ENCODE data around the gene PTCH2. TPM values are rescaled to one million over a fixed set of nuclear protein-coding genes. Genes with fewer than 3 reads are reported as not detected.
A peak's percentile ranks its signal among the peaks of the same experiment; 100 is the strongest.

The PTCH2 gene
- total and polyA plus RNA-seq, 2 of the 13 experiments (the other 11 are each of a cell fraction or from before 2014, with no cell fraction given): 0.60 to 1.5 TPM

DNA sequence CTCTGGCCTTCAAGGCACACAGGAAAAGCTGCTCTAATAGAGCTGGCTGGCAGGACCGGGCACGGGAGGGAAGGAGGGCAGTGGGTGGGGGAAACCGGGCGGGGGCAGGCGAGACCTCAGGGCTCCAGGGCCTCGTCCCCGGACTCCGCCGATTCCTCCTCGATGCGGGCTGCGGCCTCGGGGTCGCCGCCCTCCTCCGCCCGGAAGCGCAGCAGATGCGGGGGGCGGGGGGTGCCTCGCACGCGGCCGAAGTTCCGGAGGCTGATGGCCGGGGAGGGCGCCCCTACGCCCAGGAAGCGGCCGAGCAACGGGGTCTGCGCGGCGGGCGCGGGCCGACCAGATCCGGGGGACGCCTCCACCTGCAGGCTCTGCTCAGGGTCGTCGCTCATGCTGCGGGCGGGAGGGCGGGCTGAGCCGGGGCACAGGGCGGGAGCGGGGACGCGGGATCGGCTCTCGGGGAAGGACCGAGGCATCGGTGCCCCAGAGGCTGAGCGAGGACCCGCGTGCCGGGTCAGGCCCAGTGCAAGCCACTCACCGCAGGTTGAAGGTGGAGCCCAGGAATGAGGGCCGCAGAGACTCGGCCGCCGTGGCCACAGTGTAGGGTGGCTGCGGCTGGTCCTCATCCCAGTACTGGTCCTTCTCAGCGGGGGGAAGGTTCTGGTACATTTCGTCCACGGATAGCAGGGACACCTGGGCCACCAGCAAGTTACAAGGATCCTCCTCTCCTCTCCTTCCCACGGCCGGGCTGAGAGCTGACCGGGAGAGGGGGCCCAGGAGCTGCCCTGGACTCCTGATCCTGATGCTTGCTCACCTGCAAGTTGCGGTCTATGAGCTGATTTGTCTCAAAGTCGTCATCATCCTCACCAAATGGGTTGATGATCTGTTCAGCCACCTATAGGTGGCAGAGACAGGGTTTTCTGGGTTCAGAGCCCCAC is 58.7 kb downstream of the PTCH2 start (continued):
- peak; percentile 2; the same call in 1 of the 2 replicates for TF ChIP-seq ZNF337 (CRISPR knock-in tag; IDR thresholded peaks at IDR 0.05; ENCODE audit: borderline replicate concordance, low read depth)
- no peak for TF ChIP-seq HNRNPUL1 (IDR thresholded peaks at IDR 0.05; ENCODE audit: low read depth, low read length)
- TF ChIP-seq ZNF543 (CRISPR knock-in tag; IDR thresholded peaks at IDR 0.05): no peak
- TF ChIP-seq AGO1 (IDR thresholded peaks at IDR 0.05; ENCODE audit: low read depth, low read length, poor library complexity, severe bottlenecking): no peak
- TF ChIP-seq, protein P1, sequence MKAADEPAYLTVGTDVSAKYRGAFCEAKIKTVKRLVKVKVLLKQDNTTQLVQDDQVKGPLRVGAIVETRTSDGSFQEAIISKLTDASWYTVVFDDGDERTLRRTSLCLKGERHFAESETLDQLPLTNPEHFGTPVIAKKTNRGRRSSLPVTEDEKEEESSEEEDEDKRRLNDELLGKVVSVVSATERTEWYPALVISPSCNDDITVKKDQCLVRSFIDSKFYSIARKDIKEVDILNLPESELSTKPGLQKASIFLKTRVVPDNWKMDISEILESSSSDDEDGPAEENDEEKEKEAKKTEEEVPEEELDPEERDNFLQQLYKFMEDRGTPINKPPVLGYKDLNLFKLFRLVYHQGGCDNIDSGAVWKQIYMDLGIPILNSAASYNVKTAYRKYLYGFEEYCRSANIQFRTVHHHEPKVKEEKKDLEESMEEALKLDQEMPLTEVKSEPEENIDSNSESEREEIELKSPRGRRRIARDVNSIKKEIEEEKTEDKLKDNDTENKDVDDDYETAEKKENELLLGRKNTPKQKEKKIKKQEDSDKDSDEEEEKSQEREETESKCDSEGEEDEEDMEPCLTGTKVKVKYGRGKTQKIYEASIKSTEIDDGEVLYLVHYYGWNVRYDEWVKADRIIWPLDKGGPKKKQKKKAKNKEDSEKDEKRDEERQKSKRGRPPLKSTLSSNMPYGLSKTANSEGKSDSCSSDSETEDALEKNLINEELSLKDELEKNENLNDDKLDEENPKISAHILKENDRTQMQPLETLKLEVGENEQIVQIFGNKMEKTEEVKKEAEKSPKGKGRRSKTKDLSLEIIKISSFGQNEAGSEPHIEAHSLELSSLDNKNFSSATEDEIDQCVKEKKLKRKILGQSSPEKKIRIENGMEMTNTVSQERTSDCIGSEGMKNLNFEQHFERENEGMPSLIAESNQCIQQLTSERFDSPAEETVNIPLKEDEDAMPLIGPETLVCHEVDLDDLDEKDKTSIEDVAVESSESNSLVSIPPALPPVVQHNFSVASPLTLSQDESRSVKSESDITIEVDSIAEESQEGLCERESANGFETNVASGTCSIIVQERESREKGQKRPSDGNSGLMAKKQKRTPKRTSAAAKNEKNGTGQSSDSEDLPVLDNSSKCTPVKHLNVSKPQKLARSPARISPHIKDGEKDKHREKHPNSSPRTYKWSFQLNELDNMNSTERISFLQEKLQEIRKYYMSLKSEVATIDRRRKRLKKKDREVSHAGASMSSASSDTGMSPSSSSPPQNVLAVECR (CRISPR knock-in tag; IDR thresholded peaks at IDR 0.05; ENCODE audit: borderline replicate concordance): peak; percentile 75
- TF ChIP-seq AKAP8 (CRISPR knock-in tag; IDR thresholded peaks at IDR 0.05): no peak
- 0 out of 2 replicates have a peak, but pooled peaks have one; percentile 44 for TF ChIP-seq ZNF891 (CRISPR knock-in tag; IDR thresholded peaks at IDR 0.05)
- TF ChIP-seq HMGA1 (CRISPR knock-in tag; conservative IDR thresholded peaks at IDR 0.05): no peak
- 0 out of 2 replicates have a peak, but pooled peaks have one; percentile 14 for TF ChIP-seq NFYB (CRISPR knock-in tag; IDR thresholded peaks at IDR 0.05)
- TF ChIP-seq GATA4 (IDR thresholded peaks at IDR 0.05; ENCODE audit: borderline replicate concordance, low read depth): peak; percentile 40; the same call in 1 of the 2 replicates
- TF ChIP-seq, protein P2, sequence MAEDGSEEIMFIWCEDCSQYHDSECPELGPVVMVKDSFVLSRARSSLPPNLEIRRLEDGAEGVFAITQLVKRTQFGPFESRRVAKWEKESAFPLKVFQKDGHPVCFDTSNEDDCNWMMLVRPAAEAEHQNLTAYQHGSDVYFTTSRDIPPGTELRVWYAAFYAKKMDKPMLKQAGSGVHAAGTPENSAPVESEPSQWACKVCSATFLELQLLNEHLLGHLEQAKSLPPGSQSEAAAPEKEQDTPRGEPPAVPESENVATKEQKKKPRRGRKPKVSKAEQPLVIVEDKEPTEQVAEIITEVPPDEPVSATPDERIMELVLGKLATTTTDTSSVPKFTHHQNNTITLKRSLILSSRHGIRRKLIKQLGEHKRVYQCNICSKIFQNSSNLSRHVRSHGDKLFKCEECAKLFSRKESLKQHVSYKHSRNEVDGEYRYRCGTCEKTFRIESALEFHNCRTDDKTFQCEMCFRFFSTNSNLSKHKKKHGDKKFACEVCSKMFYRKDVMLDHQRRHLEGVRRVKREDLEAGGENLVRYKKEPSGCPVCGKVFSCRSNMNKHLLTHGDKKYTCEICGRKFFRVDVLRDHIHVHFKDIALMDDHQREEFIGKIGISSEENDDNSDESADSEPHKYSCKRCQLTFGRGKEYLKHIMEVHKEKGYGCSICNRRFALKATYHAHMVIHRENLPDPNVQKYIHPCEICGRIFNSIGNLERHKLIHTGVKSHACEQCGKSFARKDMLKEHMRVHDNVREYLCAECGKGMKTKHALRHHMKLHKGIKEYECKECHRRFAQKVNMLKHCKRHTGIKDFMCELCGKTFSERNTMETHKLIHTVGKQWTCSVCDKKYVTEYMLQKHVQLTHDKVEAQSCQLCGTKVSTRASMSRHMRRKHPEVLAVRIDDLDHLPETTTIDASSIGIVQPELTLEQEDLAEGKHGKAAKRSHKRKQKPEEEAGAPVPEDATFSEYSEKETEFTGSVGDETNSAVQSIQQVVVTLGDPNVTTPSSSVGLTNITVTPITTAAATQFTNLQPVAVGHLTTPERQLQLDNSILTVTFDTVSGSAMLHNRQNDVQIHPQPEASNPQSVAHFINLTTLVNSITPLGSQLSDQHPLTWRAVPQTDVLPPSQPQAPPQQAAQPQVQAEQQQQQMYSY (CRISPR knock-in tag; IDR thresholded peaks at IDR 0.05): peak; percentile 32; the same call in 1 of the 2 replicates
- TF ChIP-seq BHLHE40 (IDR thresholded peaks at IDR 0.05; ENCODE audit: low read length): no peak
- no peak for TF ChIP-seq NFE2 (CRISPR knock-in tag; IDR thresholded peaks at IDR 0.05)
- TF ChIP-seq NAIF1 (CRISPR knock-in tag; IDR thresholded peaks at IDR 0.05; ENCODE audit: borderline replicate concordance): no peak; the same call in 1 of the 2 replicates

Data from HepG2 (cell line).